Natural killer cell (primary cell): Measurements from ENCODE around the gene GPR173. TPM values are rescaled to one million over a fixed set of nuclear protein-coding genes. Genes with fewer than 3 reads are reported as not detected.

Experiments
- ATAC-seq, 3 donors: fragments of 150-1000 bp in 2 of 3; fragments of 200-7000 bp in 1 of 3; cut with Tn5 transposase; 1 replicate in 1 of 3; 2 replicates in 2 of 3; pipeline ENCODE4 v1.10.0; 2021; ENCODE audit warnings: mild to moderate bottlenecking in 2 of 3, moderate library complexity in 2 of 3
- DNase-seq, 2 donors: peaks; one replicate each; pipeline versions ENCODE4 v3.0.0 to v3.0.0-alpha.2; 2013 to 2021; ENCODE audit warnings: mixed read lengths in 1 of 2
- H3K27ac ChIP-seq: one replicate; pipeline ENCODE4 v1.5.1; 2013; ENCODE audit warnings: mild to moderate bottlenecking, low read length
- H3K27me3 ChIP-seq: one replicate; pipeline ENCODE4 v1.6.1; 2013; ENCODE audit warnings: low read length; ENCODE audit not compliant: control insufficient read depth, insufficient read depth
- H3K36me3 ChIP-seq: one replicate; pipeline ENCODE4 v1.6.1; 2013; ENCODE audit warnings: low read length; ENCODE audit not compliant: control insufficient read depth, insufficient read depth
- H3K4me1 ChIP-seq: one replicate; pipeline ENCODE4 v1.6.1; 2013; ENCODE audit warnings: low read length; ENCODE audit not compliant: control insufficient read depth, insufficient read depth
- H3K4me3 ChIP-seq: one replicate; pipeline ENCODE4 v1.5.1; 2013; ENCODE audit warnings: low read length
- H3K9me3 ChIP-seq: one replicate; pipeline ENCODE4 v1.6.1; 2013; ENCODE audit warnings: low read length; ENCODE audit not compliant: control insufficient read depth, insufficient read depth
- H3K27ac Mint-ChIP-seq, 2 donors: one replicate each; pipeline ENCODE4 v1.8.0; 2022; ENCODE audit warnings: mild to moderate bottlenecking in 2 of 2, mixed read lengths in 2 of 2, moderate library complexity in 1 of 2
- H3K27me3 Mint-ChIP-seq, 2 donors: one replicate each; pipeline ENCODE4 v1.8.0; 2022; ENCODE audit warnings: low read depth in 2 of 2, mixed read lengths in 2 of 2
- H3K36me3 Mint-ChIP-seq: one replicate; pipeline ENCODE4 v1.8.0; 2022; ENCODE audit warnings: mixed read lengths
- H3K4me1 Mint-ChIP-seq, 2 donors: one replicate each; pipeline ENCODE4 v1.8.0; 2022; ENCODE audit warnings: mixed read lengths in 2 of 2
- H3K4me3 Mint-ChIP-seq: one replicate; pipeline ENCODE4 v1.8.0; 2022; ENCODE audit warnings: mild to moderate bottlenecking, moderate library complexity, mixed read lengths
- H3K9me3 Mint-ChIP-seq, 2 donors: one replicate each; pipeline ENCODE4 v1.8.0; 2022; ENCODE audit warnings: mixed read lengths in 2 of 2
- CTCF ChIP-seq: fragments of 200-600 bp; IDR thresholded peaks from one replicate; pipeline ENCODE4 v1.8.0; 2022; ENCODE audit warnings: antibody characterized with exemption
- WGBS: methylation state at CpG from one replicate; pipeline ENCODE4 v1.1.7; 2013; ENCODE audit warnings: missing lambda C conversion rate; ENCODE audit not compliant: insufficient coverage; 5-methylcytosine and 5-hydroxymethylcytosine counted together
- intact Hi-C: fragments of 100-400 bp; cut with micrococcal nuclease; formaldehyde crosslinking; loops from one replicate; pipeline ENCODE4 v1.14.2; 2022
- total RNA-seq, 4 donors: library from RNA; stranded (reverse); fragments of 120-200 nt in 1 of 4; gene quantifications; one replicate each; pipeline versions ENCODE4 v1.2.3 to v1.2.4, GENCODE V29; 2013 to 2022

GPR173 gene
- total RNA-seq, 3 donors from 2014 or later (not counting 1 experiment from before 2014, with no cell fraction given), result 0.48 TPM; not detected in 2

GRCh38 chrX:53003111-53003510, 45.5 kb upstream of the GPR173 start:
- intact Hi-C loops, result no loop called here

DNA sequence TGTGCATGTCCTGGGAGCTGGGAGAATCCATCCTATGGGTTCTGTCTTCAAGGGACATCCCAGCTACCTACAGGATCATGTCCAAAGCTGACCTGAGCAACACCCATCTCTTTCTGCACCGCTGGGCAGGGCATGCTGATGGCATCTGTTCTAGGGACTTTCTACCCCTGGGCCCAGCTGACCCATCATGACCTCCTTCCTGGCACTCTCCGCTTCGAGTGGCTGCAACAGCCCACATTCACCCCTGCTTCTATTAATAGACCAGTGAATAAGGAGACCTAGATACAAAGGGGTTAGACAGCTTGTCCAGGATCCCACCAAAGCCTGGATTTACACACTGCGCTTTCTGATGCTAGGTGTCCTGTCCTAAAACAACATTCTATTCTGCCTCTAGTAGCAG, 44.6 kb upstream of the GPR173 start:
- Histone ChIP-seq H3K27me3 (no peaks in the 10 kb centered on the region), H3K36me3 (no peaks in the 10 kb centered on the region)
- WGBS, result 100% methylated on average over 2 of the region's 4 CpGs

More at GRCh38 chrX:53003111-53003510, 45.5 kb upstream of the GPR173 start:
- Histone ChIP-seq H3K27me3 (no peaks in the 10 kb centered on the region), H3K4me3 (no peak overlapping the region), H3K36me3 (no peaks in the 10 kb centered on the region), H3K9me3 (no peaks in the 10 kb centered on the region), H3K4me1 (peaks cover 7% of the 10 kb centered on the region), H3K27ac (no peak overlapping the region)
- ATAC-seq, result no peak
- no peak for TF ChIP-seq CTCF
- Mint-ChIP-seq H3K9me3 (no peaks in the 10 kb centered on the region), H3K36me3 (no peaks in the 10 kb centered on the region), H3K4me3 (no peak overlapping the region), H3K4me1 (peaks cover 0 to 6% of the 10 kb centered on the region in 2 donors), H3K27me3 (peaks cover 8 to 29% of the 10 kb centered on the region in 2 donors), H3K27ac (no peak overlapping the region)
- 95% methylated on average over 4 of the region's 6 CpGs for whole genome bisulfite sequencing
- no peak for DNase-seq

DNA sequence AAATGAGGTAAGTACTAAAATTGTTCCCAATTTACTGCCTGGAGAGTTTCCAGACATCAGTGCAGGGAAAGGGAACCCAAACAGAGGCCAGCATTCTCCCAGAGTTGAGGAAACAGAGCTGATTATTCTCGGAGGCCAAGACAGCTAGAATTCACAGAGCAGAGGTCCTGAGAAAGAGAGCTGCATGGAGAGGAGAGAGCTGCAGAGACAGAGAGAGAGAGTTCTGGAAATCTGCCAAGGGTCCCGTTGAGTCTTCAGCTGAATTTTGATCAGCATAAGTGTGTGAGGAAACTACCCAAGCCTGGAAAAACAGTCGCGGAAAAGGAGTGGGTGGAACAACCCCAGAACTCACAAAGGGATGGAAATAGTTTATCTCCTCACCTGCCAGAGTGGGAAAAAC, 43.8 kb upstream of the GPR173 start:
- peaks cover 14 to 29% of the 10 kb centered on the region in 2 donors for H3K27me3 Mint-ChIP-seq
- no peak overlapping the region for H3K4me3 Mint-ChIP-seq
- no peaks in the 10 kb centered on the region for H3K36me3 ChIP-seq
- intact Hi-C loops, result no loop called here
- H3K27ac ChIP-seq, result no peak overlapping the region
- H3K36me3 Mint-ChIP-seq, result no peaks in the 10 kb centered on the region
- no peak overlapping the region for H3K27ac Mint-ChIP-seq
- no peak for DNase-seq
- H3K27me3 ChIP-seq, result no peaks in the 10 kb centered on the region
- 15% methylated on average over 2 of the region's 4 CpGs for WGBS
- no peaks in the 10 kb centered on the region for H3K9me3 ChIP-seq
- TF ChIP-seq CTCF, result no peak
- H3K9me3 Mint-ChIP-seq, result no peaks in the 10 kb centered on the region
- no peak for ATAC-seq
- peaks cover 0 to 6% of the 10 kb centered on the region in 2 donors for H3K4me1 Mint-ChIP-seq
- H3K4me1 ChIP-seq, result peaks cover 7% of the 10 kb centered on the region
- H3K4me3 ChIP-seq, result no peak overlapping the region

More for the DNA sequence above, 44.6 kb upstream of the GPR173 start:
- no peak for ATAC-seq
- H3K4me1 ChIP-seq, result peaks cover 7% of the 10 kb centered on the region
- no peak for DNase-seq
- no peak overlapping the region for H3K4me3 ChIP-seq
- intact Hi-C loops, result no loop called here
- Mint-ChIP-seq H3K4me1 (peaks cover 0 to 6% of the 10 kb centered on the region in 2 donors), H3K27me3 (peaks cover 11 to 29% of the 10 kb centered on the region in 2 donors), H3K4me3 (no peak overlapping the region), H3K27ac (no peak overlapping the region), H3K36me3 (no peaks in the 10 kb centered on the region), H3K9me3 (no peaks in the 10 kb centered on the region)
- no peaks in the 10 kb centered on the region for H3K9me3 ChIP-seq
- no peak overlapping the region for H3K27ac ChIP-seq
- no peak for TF ChIP-seq CTCF

DNA sequence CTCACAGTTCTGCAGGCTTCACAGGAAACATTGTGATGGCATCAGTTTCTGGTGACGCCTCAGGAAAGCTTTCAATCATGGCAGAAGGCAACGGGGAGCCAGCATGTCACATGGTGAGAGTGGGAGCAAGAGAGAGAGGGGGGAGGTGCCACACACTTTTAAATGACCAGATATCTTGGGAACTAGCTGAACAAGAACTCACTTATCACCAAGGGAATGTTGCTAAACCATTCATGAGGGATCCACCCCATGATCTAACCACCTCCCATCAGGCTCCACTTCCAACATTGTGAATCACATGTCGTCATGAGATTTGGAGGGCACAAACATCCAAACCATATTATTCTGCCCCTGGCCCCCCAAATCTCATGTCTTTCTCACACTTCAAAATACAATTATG, 43.3 kb upstream of the GPR173 start:
- ATAC-seq, result no peak

More for the DNA sequence above, 43.3 kb upstream of the GPR173 start:
- Mint-ChIP-seq H3K27ac (no peak overlapping the region), H3K27me3 (peaks cover 14 to 29% of the 10 kb centered on the region in 2 donors), H3K4me3 (no peak overlapping the region), H3K36me3 (no peaks in the 10 kb centered on the region), H3K9me3 (no peaks in the 10 kb centered on the region), H3K4me1 (peaks cover 0 to 6% of the 10 kb centered on the region in 2 donors)
- TF ChIP-seq CTCF, result no peak
- Histone ChIP-seq H3K4me3 (no peak overlapping the region), H3K27ac (no peak overlapping the region), H3K4me1 (peaks cover 4% of the 10 kb centered on the region), H3K9me3 (no peaks in the 10 kb centered on the region), H3K27me3 (no peaks in the 10 kb centered on the region), H3K36me3 (no peaks in the 10 kb centered on the region)
- whole genome bisulfite sequencing, result 38% methylated on average over 2 of the region's 3 CpGs
- intact Hi-C loops, result no loop called here
- DNase-seq, result no peak
